HEK293 (cell line): ENCODE measurements around the gene CKM.

Source experiments
- MYNN ChIP-seq: fragments of 450-650 bp; formaldehyde crosslinking; IDR thresholded peaks from 2 replicates; pipeline ENCODE4 v1.5.1; 2016; ENCODE audit warnings: missing biosample characterization, missing genetic modification characterization, borderline replicate concordance
- SP7 ChIP-seq: fragments of 450-650 bp; formaldehyde crosslinking; IDR thresholded peaks from 2 replicates; pipeline ENCODE4 v1.5.1; 2016; ENCODE audit warnings: missing biosample characterization, missing genetic modification characterization
- ZNF10 ChIP-seq: fragments of 450-650 bp; formaldehyde crosslinking; IDR thresholded peaks from 2 replicates; pipeline ENCODE4 v1.5.1; 2017; ENCODE audit warnings: missing biosample characterization, missing genetic modification characterization
- ZNF302 ChIP-seq: fragments of 450-650 bp; formaldehyde crosslinking; IDR thresholded peaks from 2 replicates; pipeline ENCODE4 v1.5.1; 2016; ENCODE audit warnings: missing biosample characterization, missing genetic modification characterization, low read depth
- ZNF544 ChIP-seq: fragments of 450-650 bp; formaldehyde crosslinking; IDR thresholded peaks from 2 replicates; pipeline ENCODE4 v1.5.0; 2017; ENCODE audit warnings: missing biosample characterization, missing genetic modification characterization
- ZNF610 ChIP-seq: fragments of 450-650 bp; formaldehyde crosslinking; IDR thresholded peaks from 2 replicates; pipeline ENCODE4 v1.5.1; 2016; ENCODE audit warnings: missing biosample characterization, missing genetic modification characterization, borderline replicate concordance
- ZNF785 ChIP-seq: fragments of 450-650 bp; formaldehyde crosslinking; IDR thresholded peaks from 2 replicates; pipeline ENCODE4 v1.5.1; 2016; ENCODE audit warnings: missing biosample characterization, missing genetic modification characterization
- TF ChIP-seq, protein P1 (sequence below): fragments of 450-650 bp; formaldehyde crosslinking; IDR thresholded peaks from 2 replicates; pipeline ENCODE4 v1.5.1; 2016; ENCODE audit warnings: missing biosample characterization, missing genetic modification characterization
- TF ChIP-seq, protein P2 (sequence below): fragments of 450-650 bp; formaldehyde crosslinking; IDR thresholded peaks from 2 replicates; pipeline ENCODE4 v1.5.1; 2017; ENCODE audit warnings: missing biosample characterization, missing genetic modification characterization

DNA sequence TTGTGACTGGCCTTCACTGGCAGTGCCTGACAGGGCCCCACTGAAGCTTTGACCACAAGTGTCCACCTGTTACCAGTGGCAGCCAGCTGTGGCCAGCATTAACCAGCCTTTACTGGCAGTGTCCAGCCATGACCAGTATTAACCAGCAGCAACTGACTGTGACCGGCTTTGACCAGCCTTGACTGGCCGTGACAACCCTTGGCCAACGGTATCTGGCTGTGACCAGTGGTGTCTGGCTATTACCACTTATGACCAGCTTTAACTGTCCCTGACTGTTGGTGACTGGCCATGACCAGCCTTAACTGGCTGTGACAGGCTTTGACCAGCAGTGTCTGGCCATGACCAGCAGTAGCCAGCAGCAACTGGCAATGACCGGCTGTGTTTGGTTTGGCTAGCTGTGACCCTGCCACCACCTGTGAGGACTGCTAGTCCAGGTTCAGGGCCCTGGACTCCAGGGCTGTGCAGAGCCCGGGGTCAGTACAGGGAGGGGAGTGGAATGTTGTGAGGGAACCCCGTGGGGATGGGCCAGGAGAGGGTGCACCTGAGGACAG, 32.2 kb downstream of the CKM start:
- TF ChIP-seq ZNF10 = no peak
- TF ChIP-seq, protein P1, sequence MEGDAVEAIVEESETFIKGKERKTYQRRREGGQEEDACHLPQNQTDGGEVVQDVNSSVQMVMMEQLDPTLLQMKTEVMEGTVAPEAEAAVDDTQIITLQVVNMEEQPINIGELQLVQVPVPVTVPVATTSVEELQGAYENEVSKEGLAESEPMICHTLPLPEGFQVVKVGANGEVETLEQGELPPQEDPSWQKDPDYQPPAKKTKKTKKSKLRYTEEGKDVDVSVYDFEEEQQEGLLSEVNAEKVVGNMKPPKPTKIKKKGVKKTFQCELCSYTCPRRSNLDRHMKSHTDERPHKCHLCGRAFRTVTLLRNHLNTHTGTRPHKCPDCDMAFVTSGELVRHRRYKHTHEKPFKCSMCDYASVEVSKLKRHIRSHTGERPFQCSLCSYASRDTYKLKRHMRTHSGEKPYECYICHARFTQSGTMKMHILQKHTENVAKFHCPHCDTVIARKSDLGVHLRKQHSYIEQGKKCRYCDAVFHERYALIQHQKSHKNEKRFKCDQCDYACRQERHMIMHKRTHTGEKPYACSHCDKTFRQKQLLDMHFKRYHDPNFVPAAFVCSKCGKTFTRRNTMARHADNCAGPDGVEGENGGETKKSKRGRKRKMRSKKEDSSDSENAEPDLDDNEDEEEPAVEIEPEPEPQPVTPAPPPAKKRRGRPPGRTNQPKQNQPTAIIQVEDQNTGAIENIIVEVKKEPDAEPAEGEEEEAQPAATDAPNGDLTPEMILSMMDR = no peak
- TF ChIP-seq ZNF610 (tag by site-specific recombination) = no peak
- TF ChIP-seq, protein P2, sequence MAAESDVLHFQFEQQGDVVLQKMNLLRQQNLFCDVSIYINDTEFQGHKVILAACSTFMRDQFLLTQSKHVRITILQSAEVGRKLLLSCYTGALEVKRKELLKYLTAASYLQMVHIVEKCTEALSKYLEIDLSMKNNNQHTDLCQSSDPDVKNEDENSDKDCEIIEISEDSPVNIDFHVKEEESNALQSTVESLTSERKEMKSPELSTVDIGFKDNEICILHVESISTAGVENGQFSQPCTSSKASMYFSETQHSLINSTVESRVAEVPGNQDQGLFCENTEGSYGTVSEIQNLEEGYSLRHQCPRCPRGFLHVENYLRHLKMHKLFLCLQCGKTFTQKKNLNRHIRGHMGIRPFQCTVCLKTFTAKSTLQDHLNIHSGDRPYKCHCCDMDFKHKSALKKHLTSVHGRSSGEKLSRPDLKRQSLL (tag by site-specific recombination) = no peak
- no peak for TF ChIP-seq ZNF302
- TF ChIP-seq ZNF544 (tag by site-specific recombination) = no peak
- no peak for TF ChIP-seq ZNF785 (tag by site-specific recombination)
- TF ChIP-seq SP7 (tag by site-specific recombination) = no peak
- TF ChIP-seq MYNN (tag by site-specific recombination) = no peak
